HEK293T (cell line): ENCODE results near the gene ZNF597.

Source experiments
- BHLHE40 ChIP-seq: fragments of 450-650 bp; IDR thresholded peaks from 2 replicates; pipeline ENCODE4 v1.6.1; 2016; ENCODE audit warnings: mild to moderate bottlenecking, moderate library complexity, borderline replicate concordance
- FOXA1 ChIP-seq: fragments of 450-650 bp; IDR thresholded peaks from 2 replicates; pipeline ENCODE4 v1.6.1; 2016; ENCODE audit warnings: mild to moderate bottlenecking
- FOXK2 ChIP-seq: fragments of 450-650 bp; IDR thresholded peaks from 2 replicates; pipeline ENCODE4 v1.6.1; 2016; ENCODE audit warnings: mild to moderate bottlenecking
- FOXM1 ChIP-seq: fragments of 450-650 bp; IDR thresholded peaks from 2 replicates; pipeline ENCODE4 v1.6.1; 2017; ENCODE audit warnings: mild to moderate bottlenecking, borderline replicate concordance
- SP1 ChIP-seq: fragments of 450-650 bp; IDR thresholded peaks from 2 replicates; pipeline ENCODE4 v1.6.1; 2017
- SUZ12 ChIP-seq: fragments of 450-650 bp; IDR thresholded peaks from 2 replicates; pipeline ENCODE4 v1.6.1; 2016; ENCODE audit warnings: mild to moderate bottlenecking

DNA sequence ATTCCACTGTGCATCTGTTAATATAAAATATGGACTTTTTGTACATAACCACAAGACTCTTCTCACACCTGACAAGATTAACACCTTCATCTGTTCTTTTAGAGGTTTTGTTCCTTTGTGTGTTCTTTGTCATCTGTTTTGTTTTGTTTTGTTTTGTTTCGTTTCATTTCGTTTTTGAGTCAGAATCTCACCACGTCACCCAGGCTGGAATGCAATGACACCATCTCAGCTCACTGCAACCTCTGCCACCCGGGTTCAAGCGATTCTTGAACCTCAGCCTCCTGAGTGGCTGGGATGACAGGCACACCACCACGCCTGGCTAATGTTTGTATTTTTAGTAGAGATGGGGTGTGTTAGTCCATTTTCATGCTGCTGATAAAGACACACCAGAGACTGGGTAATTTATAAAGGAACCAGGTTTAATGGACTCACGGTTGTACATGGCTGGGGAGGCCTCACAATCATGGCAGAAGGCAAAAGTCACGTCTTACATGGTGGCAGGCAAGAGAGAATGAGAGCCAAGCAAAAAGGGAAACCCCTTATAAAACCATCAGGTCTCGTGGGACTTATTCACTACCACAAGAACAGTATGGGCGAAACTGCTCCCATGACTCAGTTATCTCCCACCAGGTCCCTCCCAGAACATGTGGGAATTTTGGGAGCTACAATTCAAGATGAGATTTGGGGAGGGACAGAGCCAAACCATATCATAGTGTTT lies 29.7 kb upstream of the ZNF597 start:
- TF ChIP-seq FOXK2 (no peak), FOXM1 (no peak), SUZ12 (no peak), BHLHE40 (no peak), FOXA1 (no peak), SP1 (no peak)
